DND-41 (cell line): ENCODE data around the gene OGDH.

ENCODE experiments used
- EZH2 ChIP-seq: IDR thresholded peaks from 3 replicates; pipeline ENCODE4 v1.6.1; 2012; ENCODE audit warnings: borderline replicate concordance, low read depth, mild to moderate bottlenecking, moderate library complexity, low read length, inconsistent platforms; ENCODE audit not compliant: severe bottlenecking
- TF ChIP-seq, protein P1 (sequence below): IDR thresholded peaks from 2 replicates; pipeline ENCODE4 v1.5.1; 2012; ENCODE audit warnings: borderline replicate concordance, low read length, moderate library complexity, mild to moderate bottlenecking; ENCODE audit not compliant: poor library complexity, severe bottlenecking; ENCODE audit errors: extremely low read depth

DNA sequence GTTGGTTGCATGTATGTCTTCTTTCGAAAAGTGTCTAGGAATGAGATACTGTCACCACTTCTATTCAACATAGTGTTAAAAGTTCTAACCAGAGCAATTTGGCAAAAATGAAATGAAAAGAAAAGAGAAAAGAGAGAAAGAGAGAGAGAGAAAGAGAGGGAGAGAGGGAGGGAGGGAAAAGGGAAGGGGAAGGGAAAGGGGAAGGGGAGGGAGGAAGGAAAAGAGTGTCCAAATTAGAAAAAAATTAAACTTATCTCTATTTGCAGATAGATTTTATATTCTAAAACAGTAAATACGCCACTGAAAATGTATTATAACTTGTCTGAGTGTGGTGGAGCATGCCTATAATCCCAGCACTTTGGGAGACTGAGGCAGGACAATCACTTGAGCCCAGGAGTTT is 48.9 kb upstream of the OGDH start:
- TF ChIP-seq, protein P1, sequence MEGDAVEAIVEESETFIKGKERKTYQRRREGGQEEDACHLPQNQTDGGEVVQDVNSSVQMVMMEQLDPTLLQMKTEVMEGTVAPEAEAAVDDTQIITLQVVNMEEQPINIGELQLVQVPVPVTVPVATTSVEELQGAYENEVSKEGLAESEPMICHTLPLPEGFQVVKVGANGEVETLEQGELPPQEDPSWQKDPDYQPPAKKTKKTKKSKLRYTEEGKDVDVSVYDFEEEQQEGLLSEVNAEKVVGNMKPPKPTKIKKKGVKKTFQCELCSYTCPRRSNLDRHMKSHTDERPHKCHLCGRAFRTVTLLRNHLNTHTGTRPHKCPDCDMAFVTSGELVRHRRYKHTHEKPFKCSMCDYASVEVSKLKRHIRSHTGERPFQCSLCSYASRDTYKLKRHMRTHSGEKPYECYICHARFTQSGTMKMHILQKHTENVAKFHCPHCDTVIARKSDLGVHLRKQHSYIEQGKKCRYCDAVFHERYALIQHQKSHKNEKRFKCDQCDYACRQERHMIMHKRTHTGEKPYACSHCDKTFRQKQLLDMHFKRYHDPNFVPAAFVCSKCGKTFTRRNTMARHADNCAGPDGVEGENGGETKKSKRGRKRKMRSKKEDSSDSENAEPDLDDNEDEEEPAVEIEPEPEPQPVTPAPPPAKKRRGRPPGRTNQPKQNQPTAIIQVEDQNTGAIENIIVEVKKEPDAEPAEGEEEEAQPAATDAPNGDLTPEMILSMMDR, result no peak
- TF ChIP-seq EZH2, result no peak
